ENCODE data around the gene C13orf46.
"Not testable (repeated sequence)": the region's sequence is repeated elsewhere in the genome, so short reads cannot be mapped to it uniquely, and the experiment has no call there.

C13orf46 gene

GRCh38 chr13:113920606-113921286 is 53.1 kb downstream of the C13orf46 start:
- no peak for DNase-seq

DNA sequence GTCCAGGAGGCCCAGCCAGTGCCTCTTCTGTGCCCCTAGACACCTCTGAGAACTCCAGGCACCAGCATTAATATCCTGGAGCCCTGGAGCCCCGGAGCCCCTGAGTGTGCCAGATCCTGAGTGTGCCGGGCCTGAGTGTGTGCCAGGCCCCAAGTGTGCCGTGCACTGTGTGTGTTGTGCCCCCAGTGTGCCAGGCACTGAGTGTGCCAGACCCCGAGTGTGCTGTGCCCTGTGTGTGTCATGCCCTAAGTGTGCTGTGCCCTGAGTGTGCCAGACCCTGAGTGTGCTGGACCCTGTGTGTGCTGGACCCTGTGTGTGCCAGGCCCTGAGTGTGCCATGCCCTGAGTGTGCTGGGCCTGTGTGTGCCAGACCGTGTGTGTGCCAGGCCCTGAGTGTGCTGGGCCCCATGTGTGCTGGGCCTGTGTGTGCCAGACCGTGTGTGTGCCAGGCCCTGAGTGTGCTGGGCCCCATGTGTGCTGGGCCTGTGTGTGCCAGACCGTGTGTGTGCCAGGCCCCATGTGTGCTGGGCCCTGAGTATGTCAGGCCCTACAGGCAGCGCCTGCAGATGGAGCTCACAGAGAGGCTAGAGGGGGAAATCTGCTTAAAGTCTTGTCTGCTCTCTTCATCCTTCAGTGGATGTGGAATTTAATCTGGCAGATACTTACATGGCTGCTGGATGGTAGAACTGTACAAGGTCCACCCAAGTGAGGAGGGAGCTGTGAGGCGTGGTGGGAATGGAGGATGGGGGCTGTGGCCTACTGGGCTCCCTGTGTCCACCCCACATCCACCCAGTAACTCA is 53.9 kb downstream of the C13orf46 start:
- DNase-seq: no peak

DNA sequence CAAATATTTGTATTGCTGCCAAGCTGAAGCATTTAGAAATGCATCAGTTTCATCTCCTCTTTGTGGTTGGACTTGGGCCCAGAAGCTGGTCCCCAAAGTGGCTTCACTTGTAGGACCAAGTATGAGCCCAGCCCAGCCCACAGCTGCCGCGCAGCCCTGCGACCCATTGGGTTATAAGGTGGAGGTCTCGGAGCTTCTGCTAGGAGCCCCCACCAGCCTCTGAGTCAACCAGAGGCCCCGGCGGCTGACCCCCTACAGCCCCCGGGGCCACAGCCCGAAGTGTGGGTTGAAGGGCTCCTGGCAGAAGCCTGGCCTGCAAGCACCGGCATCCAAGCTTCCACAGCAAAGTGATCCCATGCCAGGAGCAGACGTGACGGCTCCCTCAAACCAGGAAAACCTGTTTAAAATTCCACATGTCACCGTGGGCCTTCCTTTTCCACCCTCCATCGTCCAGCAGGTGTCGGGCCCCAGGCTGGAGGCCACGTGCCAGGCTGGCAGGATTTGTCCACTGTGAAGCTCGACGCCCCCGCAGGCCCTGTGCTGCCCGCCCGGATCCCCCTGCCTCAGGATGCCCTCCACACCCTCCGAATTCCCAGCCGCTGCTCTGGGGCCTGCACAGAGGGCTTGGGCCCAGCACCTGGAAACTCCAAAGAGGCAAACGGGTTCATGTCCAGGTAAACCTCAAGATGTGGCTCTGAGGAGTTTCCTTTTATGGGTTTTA is 54.7 kb downstream of the C13orf46 start:
- no peak for DNase-seq

DNA sequence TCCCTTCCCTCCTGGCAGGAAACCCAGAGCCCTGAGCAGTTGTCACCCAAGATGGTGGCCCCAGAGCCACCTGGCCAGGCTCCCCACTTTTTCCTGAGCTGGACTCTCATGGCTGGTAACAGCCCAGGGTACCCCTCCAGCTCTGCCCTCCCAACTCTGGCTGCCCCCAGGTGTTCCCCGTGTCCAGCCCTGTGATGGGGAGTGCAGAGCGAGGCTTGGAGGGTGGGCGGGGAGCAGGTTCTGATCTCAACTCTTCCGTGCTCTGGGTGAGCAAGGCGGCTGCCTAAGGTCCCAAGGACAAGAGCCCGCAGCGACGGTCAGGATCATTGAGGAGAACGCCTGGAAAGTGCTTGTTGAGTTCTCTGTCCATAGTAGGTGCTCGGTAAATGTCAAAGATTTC is 55.3 kb downstream of the C13orf46 start:
- no peak for DNase-seq

DNA sequence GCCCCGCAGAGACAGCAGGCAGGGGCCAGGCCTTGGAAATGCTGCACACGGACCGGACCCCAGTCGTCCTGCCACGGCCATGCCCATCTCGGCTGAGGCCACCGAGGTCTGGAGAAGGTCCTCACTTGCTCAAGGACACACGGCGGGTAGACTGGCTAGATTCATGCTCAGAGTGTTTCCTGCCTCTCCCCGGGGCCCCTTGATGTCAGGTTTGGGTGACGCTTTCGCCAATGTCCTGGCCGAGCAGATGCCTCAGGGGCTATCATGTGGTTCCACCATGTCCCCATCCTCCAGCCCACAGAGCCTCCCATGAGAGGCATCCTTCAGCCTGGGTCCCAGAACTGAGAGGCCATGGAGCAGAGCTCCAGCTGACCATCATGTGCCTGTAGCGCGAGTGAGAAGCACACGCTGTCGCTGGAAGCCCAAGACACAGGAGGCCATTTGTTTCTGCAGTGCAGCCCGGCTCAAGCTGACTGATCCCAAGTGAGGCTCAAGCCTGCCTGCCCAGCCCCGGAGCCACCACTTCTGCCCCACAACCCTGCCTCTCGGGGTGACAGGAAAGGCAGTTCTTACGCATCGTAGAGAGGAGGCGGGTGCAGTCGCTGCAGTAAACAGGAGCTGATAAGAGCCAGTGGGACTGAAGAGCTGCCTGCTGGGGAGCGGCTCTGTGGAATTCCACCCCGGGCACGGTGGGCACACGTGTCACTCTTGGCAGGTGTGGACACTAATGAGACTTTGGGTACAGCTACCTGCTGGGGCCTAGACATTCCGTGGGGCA is 56.1 kb downstream of the C13orf46 start:
- DNase-seq: no peak

- no peak for DNase-seq
Observed at GRCh38 chr13:113917096-113917495, 56.8 kb downstream of the C13orf46 start.

DNA sequence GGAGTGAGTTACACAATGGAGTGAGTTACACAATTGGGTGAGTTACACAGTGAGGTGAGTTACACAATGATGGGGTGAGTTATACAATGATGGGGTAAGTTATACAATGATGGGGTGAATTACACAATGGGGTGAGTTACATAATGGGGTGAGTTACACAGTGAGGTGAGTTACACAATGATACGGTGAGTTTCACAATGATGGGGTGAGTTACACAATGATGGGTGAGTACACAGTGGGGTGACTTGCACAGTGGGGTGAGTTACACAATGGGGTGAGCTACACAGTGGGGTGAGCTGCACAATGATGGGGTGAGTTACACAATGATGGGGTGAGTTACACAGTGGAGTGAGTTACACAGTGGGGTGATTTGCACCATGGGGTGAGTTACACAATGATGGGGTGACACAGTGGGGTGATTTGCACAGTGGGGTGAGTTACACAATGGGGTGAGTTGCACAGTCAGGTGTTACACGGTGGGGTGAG is 57.5 kb downstream of the C13orf46 start:
- no peak for DNase-seq

DNA sequence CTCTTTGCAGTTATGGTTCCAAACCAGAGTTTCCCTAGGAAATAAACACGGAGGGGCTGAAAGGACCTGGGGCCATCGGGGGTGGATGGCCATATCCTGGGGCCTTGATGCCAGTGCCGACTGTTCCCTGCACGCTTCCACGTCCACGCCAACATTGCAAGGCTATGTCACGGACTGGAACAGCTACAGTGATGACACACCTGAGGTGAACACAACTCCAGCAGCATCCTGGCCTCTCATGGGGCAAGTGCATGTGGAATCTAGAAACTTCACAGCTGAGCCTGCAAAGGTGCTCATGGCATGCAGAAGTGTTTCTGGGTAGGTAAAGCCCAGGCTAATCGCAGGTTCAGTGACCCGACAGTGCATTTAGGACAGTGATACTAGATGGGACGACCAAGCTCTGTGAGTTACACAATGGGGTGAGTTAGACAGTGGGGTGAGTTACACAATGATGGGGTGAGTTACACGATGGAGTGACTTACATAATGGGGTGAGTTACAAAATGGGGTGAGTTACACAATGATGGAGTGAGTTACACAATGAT is 58.0 kb downstream of the C13orf46 start:
- no peak for DNase-seq

DNA sequence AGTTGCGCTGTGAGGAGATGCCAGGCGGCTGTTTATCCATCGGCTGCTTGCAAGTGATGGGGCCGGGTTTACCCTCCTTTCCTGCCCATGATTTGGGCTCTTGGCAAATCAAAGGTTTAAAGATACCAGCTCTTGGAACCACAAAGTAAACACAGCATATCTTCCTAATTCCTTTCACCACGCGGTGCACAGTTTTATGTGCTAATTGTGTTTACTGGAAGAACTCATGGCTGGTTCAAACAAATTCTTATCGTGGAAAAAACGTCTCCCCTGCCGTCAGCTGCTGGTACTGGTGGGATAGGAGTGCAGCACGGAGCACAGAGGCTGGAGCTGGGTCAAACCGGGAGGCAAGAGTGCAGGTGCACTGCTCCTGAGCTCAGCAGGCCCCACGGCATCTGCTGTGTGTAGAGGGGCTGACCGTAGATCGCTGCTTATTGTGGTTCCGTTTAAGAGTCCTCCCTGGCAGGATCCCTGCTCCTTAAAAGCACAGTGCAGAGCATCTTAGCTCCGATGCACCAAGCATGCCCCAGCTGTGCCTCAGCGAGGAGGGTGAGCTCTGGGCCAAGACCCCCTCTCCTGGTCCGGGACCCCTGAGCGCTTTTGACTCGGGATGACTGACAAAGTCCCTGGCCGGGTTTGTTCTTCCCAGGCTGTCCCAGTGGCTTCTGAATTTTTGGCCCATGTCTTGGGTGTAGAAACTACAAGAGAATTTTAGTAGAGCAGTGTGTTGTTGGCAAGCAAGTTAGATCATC is 58.7 kb downstream of the C13orf46 start:
- DNase-seq: no peak

- no peak for DNase-seq
Observed at GRCh38 chr13:113914333-113915011, 59.4 kb downstream of the C13orf46 start.

- DNase-seq: not testable (repeated sequence)
Observed at GRCh38 chr13:113913838-113914237, 60.0 kb downstream of the C13orf46 start.

- not testable (repeated sequence) for DNase-seq
Observed at GRCh38 chr13:113913408-113913807, 60.5 kb downstream of the C13orf46 start.

DNA sequence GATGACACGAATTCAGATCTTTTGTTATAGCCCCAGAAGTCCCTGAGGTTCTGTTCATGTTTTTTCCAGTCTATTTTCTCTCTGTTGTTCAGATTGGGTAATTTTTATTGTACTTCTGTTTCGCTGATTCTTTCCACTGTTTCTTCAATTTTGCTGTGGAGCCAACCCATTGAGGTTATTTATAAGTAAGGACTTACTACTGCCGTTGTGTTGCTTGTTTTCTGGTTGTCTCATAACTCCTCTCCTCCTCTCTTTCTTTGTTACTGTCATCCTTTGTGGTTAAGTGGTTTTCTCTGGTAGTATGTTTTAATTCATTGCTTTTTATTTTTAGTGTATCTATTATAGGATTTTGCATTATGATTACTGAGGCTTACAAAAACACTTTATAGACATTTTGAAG is 61.3 kb downstream of the C13orf46 start:
- DNase-seq: no peak

DNA sequence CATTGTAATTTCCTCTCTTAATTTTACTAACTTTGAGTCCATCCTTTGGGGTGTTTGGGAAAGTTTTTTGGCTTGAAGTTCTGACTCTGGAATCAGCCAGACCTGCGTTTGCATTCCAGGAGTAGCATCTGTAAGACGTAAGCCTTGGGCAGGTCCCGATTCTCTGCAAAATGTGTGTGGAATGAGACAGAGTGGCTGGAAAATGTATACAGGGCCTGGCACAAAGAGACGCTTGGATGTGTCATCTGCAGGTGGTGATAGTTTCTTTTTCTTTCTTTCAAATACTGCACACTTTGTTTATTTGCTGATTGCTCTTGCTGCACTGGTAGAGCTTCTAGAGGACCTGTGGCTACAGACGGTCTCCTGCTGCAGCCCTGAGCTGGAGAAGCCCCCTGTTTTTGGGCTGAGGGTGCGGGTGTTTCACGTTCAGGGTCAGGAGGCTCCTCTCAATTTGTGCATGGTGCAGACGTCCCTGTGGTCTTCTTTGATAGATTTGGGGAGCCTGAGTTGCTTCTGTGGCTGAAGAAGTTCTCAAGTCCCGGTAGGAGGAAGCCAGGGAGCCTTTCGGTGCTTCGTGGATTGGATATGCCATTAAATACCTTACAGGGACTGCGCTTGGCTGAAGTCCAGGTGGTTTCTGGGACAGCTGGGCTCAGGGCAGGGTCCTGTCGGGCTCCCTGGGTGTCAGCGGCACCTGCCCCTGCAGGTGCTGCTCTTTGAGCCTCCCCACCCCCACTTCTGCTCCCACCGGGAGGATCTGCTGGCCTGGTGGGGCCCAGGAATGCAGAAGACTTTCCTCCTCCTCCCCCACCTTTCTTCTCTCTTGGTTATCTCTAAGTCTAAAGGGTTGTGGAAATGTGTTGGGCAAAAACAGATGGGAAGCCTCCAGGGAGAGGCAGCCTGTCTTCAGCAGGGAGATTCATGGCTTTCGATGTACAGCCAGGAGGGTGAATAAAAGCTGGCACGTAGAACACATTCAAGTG is 66.0 kb downstream of the C13orf46 start:
- DNase-seq: no peak

DNA sequence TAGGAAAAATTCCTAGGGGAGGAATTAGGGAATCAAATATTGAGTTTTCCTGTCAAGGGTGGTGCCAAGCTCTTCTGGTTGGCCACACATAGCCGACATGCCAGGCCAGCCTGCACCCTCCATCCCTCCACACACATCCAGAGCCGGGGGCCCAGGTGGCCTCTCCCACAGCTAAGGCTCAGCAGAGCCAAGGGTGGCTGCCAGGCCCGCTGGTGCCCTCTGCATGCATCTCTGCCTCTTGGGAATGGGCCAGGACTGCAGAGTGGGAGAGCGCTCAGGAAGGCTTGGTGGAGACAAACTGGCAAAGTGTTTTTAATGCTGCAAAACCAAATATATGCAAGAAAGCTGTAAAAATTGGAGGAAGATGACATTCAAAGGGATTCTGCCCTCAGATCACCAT is 67.3 kb downstream of the C13orf46 start:
- no peak for DNase-seq

DNA sequence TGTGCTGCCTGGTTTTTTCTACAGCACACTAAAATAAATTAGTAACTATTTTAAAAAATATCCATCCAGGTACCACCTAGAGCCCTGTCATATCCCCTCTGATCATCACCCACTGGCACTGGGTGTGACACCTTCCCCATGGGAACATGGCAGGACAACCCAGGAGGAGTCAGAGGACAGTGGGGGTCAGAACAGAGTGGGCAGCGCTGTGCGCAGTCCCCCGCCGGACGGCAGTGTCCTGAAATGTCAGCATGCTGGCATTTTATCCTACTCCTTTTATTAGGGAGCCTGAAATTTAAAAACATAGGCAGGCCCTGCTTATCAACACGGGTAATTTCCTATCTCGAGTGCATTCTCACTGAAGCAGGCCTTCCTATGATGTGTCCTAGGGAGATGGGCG is 67.9 kb downstream of the C13orf46 start:
- DNase-seq: no peak

DNA sequence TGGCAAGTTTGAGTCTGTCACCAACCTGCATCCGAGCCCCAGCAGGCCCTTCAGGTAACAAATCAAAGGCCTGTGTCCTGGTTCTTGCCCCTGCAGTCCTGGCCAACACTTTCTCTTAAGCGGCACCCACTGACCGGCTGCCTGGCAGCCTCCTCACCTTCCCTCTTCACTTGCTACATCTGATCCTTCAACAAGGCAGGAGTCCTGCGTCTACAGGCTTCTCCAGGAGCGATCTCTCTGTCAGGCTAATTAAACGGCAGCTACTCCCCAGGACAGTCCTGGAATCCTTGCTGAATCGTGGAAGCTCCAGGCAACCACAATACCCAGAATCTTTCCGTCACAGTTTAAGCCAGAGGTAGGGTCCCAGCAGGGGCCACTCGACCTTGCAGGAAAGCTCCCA is 68.9 kb downstream of the C13orf46 start:
- DNase-seq: no peak

GRCh38 chr13:113904411-113904810 is 69.5 kb downstream of the C13orf46 start:
- no peak for DNase-seq

DNA sequence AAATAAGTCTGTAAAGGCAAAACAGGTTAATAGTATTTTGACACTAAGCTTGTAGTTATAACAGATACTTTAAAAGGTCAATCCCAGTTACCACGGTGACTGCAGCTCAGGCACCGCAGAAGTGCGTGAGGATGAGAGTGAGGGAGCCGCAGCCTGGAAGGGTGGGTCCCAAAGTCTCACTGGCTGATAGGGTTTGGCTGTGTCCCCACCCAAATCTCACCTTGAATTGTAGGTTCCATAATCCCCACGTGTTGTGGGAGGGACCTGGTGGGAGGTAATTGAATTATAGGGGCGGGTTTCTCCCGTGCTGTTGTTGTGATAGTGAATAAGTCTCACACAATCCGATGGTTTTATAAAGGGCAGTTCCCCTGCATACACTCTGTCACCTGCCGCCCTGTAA is 70.0 kb downstream of the C13orf46 start:
- no peak for DNase-seq

Data from effector CD8-positive, alpha-beta T cell (primary cell).